Activated CD8-positive, alpha-beta memory T cell treated with anti-CD3 and anti-CD28 coated beads for 24 hours (primary cell): ENCODE measurements around the gene LRRC59.
"Not testable (repeated sequence)": the region's sequence is repeated elsewhere in the genome, so short reads cannot be mapped to it uniquely, and the experiment has no call there.

Experiments used
- DNase-seq: peaks from one replicate; pipeline ENCODE4 v3.0.0-alpha.2; 2020

Gene LRRC59

DNA sequence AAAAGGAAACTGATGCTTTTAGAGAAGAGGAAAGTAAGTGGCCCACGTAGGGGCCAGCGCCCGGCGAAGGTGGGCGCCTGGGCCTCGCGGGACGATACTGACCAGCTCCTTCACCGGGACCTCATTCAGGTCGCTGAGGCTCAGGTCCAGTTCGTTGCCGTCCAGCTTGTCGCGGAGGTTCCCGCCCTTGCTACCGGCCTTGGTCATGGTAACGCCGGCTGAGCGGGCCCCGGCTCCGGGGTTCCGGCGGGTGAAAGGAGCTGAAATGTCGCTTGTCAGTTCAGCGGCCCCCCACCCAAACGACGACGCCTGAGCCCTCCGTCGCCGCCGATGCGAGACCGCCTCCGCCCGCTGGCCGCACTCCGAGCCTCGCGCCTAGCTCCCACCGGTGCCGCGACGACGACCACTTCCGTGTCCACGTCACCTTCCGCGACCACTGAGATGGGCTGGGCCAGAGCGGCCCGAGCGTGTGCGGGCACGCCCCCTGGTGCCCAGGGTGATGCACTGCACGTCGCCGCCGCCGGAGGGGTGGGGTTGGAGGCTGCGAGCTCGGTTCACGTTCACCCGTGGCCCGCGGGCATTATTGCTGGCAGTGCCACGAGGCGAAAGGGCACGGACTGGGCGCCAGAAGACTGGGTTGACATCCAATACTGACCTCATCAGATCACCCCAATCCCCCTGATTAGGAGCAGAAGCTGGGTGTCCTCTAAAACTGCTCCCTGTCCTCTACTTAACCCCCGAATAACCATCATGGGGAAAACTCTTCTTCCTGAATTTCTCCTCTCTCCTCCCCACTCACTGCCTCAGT lies at the start of gene LRRC59:
LRRC59 (minus strand) TSS at position 413 of the 808 bp plus-strand sequence; CDS start at position 207, 206 bp downstream.
- DNase-seq: peak; percentile 99

DNA sequence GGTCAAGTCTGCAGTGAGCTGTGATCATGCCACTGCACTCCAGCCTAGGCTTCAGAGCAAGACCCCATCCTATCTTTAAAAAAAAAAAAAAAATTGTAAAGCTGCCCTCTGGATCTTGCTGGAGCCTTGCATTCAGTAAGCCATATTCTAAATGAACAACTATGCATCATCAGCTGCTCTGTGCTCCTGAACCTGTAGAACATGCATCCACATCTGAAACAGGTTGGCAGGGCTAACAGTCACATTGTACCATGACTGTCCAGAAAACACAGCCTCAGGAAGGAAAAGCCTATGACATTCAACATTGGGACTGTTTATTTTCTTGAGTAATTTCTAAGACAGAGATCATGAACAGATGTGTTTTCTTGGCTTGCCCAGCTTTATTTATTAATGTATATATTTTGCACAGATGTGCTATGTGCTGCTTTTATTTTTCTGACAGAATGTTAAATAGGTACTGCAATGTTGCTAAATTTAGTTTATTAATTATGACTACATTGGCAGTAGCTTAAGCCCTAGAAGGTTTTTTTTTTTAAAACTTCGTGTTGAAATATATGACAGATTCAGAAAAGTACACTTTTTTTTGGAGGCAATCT lies 48.5 kb upstream of the LRRC59 start:
- DNase-seq: no peak

DNA sequence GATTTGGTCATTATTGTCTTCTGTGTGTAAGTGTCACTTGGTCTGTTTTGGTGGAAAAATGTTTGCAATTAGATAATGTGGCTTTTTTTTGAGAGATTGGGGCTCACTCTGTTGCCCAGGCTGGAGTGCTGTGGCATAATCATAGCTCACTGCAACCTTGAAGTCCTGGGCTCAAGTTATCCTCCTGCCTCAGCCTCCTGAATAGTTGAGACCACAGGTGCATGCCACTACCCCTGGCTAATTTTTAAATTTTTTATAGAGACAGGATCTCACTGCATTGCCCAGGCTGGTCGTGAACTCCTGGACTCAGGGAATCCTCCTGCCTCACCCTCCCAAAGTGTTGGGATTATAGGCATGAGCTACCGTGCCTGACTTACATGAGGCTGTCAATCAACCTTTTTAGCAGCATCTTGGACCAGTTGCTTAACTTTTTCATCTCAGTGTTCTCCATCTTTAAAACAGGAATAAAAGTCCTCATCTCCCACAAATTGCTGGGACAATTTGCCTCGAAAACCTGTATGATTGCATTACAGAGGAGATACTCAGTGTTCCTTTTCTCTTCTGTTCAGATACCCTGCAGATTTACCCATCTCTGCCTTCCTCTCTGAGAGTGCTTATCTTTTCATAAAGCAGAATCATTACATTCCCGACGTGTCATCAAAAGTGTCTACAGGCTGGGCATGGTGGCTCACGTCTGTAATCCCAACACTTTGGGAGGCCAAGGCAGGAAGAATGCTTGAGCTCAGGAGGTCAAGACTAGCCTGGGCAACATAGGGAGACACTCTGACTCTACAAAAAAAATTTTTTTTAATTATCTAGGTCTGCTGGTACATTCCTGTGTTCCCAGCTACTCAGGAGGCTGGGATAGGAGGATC lies 47.8 kb upstream of the LRRC59 start:
- DNase-seq: no peak

DNA sequence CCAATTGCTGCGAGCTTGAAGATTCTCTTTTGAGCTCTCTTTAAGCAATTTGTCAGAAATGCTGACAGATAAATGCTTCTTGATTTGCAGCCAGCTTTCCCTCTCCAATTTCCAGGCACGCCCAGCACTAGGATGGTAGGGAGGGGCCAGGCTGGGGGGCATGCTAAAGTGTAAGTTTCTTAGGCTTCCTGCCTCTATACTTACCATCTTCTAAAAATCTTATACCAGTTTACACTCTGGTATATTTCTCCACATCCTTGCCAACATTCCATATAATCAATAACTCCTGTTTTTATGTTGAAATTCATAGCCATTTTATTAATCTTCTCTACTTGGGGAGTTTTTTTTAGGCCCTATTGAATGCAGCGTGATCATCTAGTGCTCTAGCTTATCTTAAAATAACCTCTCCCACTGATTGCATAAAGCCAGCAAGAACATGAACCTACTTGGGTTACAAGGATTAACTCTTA lies 46.2 kb upstream of the LRRC59 start:
- no peak for DNase-seq

DNA sequence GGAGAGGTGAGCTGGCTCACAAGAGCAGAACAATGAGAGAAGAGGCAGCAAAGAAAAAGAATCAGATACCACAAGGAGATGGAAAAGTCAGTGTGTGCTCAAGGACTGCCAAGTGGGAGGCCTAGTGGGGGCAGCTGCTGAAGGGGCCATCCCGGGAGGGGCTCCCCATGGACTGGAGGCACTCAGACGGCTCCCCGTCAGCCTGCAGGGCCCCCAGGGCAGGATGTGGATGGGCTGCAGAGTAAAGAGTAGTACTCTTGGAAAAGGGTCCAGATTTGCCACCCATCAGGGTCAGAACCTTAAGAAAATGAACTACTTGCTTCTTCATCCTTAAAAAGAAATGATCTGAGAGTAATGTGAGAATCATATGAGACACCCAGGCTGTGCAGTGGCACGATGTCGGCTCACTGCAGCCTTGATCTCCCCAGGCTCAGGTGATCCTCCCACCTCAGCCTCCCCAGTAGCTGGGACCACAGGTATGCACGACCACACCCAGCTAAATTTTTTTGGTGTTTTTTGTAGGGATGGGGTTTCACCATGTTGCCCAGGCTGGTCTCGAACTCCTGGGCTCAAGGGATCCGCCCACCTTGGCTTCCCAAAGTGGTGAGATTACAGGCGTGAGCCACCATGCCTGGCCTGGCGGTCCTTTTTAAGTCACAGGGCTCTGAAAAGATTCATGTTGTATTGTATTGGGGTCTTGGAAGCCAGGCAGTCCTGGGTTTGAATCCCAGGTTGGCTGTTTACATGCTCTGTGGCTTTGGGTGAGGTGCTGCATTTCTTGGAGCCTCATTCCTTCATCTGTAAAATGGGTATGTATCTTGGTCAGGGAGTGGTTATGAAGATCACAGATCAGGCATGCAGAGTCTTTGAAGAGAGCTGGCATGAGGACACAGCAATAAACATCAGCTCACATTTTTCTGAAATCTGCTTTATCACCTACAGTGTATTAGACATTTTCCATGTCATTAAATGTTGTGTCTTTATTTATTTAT lies 43.8 kb upstream of the LRRC59 start:
- no peak for DNase-seq

DNA sequence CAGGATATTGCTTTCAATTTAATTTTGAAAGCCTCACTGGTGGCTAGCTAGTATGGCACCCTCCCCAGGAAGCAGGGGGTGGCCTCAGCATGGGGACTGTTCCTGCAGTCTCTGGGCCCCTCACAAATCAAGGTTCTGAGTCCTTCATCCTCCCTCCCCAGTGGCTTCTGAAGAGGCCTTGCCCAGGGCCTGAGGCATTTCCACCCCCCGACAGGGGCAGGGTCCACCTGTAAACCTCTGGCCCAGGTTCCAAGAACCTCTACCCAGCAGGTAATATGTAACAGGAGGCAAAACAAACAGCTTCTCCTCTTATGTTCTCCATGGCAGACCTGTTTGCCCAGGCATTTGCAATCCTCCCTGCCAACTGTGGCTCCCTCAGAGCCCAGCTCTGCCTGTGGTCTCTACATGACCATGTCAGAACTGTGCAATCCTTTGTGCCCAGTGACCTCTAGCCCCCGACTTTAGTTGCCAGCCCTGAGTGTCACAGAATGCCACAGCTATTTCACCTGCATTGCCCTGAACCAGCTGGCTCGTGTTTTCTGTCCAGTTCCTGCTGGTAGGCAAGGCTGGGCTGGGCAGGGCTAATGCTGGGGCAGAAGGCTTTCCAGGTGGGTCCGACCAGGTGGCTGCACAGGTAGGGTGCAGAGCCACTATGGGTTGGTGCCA lies 43.0 kb upstream of the LRRC59 start:
- DNase-seq: no peak

DNA sequence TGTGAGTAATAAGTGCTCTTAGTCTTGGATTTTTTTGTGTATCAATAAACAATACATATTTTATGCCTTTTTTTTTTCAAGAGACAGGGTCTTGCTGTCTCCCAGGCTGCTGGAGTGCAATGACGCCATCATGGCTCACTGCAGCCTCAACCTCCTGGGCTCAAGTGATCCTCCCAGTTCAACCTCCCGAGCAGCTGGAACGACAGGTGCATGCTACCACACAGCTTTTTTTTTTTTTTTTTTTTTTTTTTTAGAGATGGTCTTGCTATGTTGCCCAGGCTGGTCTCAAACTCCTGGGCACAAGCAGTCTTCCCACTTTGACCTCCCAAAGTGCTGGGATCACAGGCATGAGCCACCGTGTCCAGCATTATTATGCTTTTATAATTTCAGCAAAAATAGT lies 41.7 kb upstream of the LRRC59 start:
- DNase-seq: no peak

DNA sequence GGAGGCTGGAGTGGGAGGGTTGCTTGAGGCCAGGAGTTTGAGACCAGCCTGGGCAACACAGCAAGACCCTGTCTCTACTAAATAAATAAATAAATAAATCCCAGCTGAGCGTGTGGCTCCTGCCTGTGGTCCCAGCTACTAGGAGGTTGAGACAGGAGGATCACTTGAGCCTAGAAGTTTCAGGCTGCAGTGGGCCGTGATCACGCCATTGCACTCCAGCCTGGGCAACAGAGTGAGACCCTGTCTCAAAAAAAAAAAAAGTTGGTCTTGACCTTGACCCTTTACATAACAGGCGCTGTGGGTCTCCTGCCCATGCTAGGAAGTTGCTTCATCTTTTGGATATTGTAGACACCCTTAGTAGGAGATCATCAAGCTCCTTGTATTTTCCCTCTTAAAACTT lies 40.1 kb upstream of the LRRC59 start:
- no peak for DNase-seq

DNA sequence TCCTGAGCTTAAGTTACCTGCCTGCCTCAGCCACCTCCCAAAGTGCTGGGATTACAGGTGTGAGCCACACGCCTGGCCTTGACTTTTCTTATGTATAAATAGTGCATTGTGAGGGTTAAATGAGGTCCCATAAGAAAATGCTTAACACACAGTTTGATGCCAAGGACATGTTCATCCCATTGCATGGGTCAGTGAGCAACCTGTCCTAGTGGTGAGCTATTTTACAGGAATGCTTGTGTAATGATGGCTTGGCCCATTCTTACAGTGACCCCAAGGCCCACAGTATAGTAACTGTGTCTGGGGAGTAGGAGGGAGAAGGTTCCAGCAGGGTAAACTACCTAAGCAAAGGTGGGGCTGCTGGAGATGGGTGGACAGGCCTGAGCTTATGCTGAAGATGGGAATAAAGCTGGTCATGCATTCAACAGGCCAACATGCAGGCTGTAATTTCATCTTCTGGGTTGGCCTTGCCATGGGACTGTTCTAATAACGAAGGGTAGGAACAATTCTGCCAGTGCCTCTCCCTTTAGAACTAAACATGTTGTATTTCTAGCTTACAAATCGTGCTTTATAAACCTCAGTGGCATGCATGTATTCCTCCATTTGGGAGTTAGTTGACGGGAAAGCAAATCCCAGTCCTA lies 34.9 kb upstream of the LRRC59 start:
- no peak for DNase-seq

DNA sequence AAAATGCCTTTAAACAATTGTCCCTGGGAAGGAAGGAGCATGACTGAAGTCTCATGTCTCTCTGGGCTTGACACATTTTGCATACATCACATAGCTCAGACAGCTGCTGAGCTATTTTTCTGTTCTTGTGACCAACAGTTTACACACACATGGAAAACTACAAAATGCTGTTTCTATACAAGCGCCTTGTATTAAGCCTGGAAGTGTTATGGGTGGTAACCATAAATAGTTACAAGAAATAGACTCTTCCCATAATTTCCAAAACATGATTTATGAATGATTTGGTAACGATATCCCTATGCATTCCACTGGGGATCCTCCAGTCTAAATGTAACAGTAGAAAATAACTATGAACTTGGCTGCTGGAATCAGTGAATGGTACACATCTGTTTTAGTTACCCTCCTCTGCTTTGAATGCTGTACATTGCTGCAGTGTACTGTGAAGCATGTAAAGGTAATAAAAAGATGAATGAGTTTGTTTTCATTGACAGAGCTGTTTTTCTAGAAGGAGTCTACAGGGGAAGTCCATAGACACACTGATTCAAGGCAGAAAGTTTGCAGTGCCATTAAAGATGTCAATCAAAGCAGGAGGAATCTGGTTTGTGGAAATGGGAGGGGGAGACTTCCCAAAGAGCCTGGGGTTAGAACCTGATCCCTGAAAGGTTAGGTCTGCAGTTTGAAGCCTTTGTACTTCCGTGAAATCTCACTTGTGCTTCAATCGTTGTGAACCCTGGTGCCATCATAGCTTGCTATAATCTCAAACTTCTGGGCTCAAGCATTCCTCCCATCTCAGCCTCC lies 33.7 kb upstream of the LRRC59 start:
- DNase-seq: no peak

DNA sequence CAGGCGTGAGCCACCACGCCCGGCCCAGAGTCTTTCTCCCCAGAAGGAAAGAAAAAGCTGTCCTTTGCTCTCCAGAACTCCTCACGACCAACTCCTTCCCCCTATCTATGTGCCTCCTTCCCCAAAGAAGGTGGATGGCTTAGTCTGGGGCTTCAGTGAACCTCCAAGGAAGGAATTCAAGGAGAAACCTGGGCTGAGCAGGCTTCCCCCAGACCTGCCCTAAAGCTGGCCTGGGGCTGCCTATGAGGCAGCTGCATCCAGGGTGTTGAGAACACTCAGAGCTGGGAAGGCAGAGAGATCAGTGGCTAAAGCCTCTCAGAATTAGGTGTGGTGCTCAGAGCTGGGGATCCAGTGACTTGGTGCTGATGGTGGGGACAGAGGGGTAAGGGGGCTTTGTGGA lies 32.5 kb upstream of the LRRC59 start:
- DNase-seq: no peak

DNA sequence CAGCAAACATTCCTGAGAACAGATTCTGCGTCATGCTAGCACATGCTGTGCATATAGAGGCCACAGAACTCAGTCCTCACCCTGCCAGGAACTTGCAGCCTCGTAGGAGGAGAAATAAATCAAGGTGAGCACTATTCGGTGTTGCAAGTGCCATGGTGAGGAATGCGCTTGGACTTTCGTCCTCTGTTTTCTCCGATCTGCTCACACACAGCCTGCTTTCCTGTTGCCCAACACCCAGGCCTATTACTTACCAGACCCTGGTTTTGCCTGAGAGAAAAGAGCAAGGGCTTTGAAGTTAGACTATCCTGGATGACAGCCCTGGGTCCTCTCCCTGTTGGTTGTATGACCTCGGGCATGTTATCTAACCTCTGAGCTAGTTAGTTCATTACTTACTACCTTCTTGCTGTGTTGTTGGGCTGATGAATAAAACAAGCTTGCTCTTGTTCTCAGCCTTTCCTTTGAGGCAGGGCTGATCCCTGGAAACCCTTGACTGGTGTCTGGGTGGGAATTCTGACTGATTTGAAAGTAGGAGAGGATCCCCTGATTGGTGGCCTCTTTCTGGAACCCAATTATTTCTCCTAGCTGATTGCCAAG lies 31.6 kb upstream of the LRRC59 start:
- DNase-seq: no peak

DNA sequence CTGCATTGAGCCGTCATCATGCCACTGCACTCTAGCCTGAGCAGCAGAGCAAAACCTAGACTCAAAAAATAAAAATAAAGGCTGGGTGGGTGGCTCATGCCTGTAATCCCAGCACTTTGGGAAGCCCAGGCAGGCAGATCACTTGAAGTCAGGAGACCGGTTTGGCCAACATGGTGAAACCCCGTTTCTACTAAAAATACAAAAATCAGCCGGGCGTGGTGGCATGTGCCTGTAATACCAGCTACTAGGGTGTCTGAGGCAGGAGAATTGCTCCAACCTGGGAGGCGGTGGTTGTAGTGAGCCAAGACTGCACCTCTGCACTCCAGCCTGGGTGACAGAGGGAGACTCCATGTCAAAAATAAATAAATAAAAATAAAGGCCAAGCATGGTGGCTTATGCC lies 30.8 kb upstream of the LRRC59 start:
- DNase-seq: not testable (repeated sequence)

DNA sequence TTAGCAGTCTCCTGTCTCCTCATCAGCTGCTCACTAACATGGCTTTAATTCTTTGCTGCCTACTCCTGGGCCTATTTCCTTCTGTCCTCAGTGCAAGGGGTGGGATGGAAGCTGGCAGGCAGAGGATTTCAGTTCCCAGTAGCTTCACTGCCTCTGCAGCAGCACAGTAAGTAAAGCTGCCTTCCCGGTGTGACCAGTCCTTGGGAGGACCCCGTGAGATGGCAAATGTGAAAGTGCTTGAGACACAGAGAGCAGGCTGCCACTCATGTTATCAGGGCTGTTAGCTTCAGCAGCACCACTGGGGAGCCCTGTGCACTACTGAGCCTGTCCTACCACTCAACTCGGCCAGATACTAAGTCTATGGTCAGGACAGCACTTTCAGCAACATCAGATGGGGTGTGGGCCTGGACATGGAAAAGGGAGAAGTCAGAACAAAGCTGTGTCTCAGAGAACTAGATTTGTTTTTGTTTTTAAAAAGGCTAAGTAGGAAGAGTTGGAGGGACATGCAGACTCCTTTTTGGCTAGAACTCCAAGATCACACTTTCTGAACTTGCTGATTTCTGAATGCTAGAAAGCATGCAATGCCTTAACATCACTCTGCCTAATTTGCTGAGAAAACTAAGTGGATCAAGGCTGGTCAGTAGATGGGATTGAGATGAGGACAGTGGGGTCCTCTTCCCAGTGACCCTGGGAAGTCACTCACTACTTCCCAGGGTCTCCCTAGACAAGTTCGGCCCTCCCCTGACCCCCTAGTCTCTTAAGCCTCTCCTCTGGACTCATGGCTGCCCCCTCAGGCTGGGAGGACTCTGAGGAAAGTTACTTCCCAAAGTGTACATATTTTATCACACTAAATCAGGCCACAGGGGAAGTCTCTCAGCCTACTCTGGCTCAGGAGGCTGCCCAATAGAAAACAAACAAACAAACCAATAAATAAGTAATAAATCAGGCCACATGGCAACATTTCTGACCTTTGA lies 29.8 kb upstream of the LRRC59 start:
- peak; percentile 61 for DNase-seq

DNA sequence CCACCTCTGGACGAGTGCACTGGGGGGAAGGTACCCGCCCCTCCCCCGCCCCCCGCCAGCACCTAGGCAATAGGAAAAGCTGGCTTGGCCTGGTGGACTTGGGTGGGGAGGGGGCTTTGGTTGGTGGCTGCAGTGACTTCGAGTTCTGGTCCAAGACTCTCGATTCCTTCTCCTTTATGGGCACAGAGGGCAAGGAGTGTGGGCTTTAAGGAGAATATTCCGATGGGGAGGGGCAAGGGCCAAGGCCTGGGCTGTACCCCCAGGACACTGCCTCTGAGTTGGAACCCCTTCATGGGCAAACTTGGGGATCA lies 29.1 kb upstream of the LRRC59 start:
- no peak for DNase-seq

DNA sequence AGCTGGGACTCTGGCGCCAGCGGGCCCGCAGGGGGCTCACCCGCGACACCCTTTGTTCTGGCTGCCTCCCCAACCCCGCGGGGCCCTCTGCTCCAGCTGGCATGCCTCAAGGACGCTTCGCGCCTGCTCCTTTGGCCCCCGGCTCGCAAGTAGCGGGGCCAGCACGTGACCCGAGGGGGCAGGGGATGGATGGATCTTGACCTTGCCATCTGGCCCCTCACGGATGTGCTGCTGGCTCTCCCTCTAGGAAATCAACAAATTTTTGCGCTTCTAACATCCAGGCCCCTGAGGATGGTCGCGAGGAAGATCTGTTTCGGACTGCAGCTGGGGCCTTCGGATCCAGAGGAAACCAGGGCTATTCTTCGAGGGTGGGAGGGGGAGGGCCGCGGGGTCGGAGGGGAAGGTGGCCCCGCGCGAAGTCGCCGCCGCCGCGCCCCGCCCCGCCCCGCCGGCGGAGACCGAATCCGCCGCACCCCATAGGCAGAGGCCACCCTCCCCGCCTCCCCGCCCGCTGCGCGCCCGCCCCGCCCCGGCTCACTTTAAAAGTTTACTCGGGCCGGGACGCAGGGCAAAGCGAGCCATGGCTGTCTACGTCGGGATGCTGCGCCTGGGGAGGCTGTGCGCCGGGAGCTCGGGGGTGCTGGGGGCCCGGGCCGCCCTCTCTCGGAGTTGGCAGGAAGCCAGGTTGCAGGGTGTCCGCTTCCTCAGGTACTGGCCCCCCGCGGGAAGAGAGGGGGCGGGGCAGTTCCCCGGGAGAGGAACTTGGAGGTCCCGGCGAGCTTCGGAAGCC lies 28.6 kb upstream of the LRRC59 start, which contains the start of gene ACSF2:
ACSF2 (plus strand) TSS at position 537 of the 790 bp plus-strand sequence; CDS start at position 581, 44 bp downstream.
- DNase-seq: peak; percentile 85

DNA sequence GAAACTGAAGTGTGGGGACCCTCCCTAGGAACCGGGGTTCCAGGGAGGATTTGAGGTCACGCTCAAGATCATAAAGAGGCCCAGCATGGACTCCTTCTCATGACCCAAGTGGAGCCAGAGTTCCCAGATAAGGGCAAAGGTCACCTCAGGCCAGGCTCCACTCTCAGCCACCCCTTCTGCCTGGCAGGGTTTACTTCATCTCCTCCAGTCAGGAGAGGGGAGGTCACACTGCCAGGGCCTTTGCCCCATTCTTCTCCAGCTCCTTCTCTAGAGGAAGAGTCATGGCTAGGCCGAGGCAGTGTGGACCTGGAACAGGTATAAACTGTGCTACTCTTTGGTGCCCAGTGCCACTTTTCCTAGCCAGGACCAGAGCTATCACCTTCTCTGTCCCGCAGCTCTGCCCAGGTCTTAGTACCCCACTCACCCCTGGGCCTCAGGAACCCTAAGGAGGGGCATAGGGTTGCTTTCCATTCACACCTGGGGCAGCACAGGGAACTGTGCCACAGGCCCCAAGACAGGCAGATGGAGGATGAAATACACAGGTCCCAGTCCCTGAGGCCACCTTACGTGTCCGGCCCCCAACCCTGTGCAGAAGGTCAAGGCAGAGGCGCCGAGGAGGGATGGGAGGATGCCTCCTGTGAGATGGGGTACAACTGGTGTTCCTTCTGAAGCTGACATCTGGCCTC lies 27.8 kb upstream of the LRRC59 start:
- no peak for DNase-seq
